IMR-90 (cell line): ENCODE data around the gene RANBP9. TPM values are rescaled to one million over a fixed set of nuclear protein-coding genes. Genes with fewer than 3 reads are reported as not detected.

ENCODE experiments used
- ATAC-seq: fragments of 200-7000 bp; cut with Tn5 transposase; 2 replicates; pipeline ENCODE4 v1.9.1; 2020; ENCODE audit warnings: low read depth, mild to moderate bottlenecking, moderate library complexity
- BruUV-seq: library from RNA; stranded (reverse); fragments of 400-500 nt; replicated peaks from 2 replicates; lab custom pipeline; 2021; lab: Mats Ljungman, UMichigan
- CTCF ChIA-PET: fragments of 300-600 bp; formaldehyde crosslinking; extraction: SDS; loops from one replicate; lab custom pipeline; 2021; ENCODE audit warnings: antibody characterized with exemption; lab: Yijun Ruan, JAX
- POLR2A ChIA-PET: fragments of 300-600 bp; sonication (Branson Sonifier 250); formaldehyde crosslinking; loops from one replicate; lab custom pipeline; 2022; ENCODE audit warnings: antibody characterized with exemption; ENCODE audit not compliant: unreplicated experiment; lab: Charles Lee
- DNase-seq: peaks from one replicate; pipeline ENCODE4 v3.0.0; 2013
- H2AFZ ChIP-seq: replicated peaks from 2 replicates; pipeline ENCODE3; 2013; ENCODE audit warnings: low read length, mild to moderate bottlenecking; ENCODE audit not compliant: poor library complexity
- H2AK5ac ChIP-seq: 2 replicates; pipeline ENCODE4 v1.6.1; 2013; ENCODE audit warnings: low read depth, low read length, inconsistent platforms
- H2AK9ac ChIP-seq: replicated peaks from 2 replicates; pipeline ENCODE3; 2013; ENCODE audit warnings: mild to moderate bottlenecking, low read depth, low read length, moderate library complexity; ENCODE audit not compliant: poor library complexity
- H2BK120ac ChIP-seq: 2 replicates; pipeline ENCODE4 v1.6.1; 2013; ENCODE audit warnings: low read depth, low read length, inconsistent platforms
- H2BK15ac ChIP-seq: 3 replicates; pipeline ENCODE4 v1.6.1; 2013; ENCODE audit warnings: low read depth, low read length, inconsistent platforms
- H2BK20ac ChIP-seq: 2 replicates; pipeline ENCODE4 v1.6.1; 2013; ENCODE audit warnings: low read depth, mild to moderate bottlenecking, inconsistent platforms, low read length, moderate library complexity
- H2BK5ac ChIP-seq: 2 replicates; pipeline ENCODE4 v1.6.1; 2013; ENCODE audit warnings: mild to moderate bottlenecking, low read depth, low read length, inconsistent platforms; ENCODE audit not compliant: poor library complexity, severe bottlenecking
- H3K14ac ChIP-seq: replicated peaks from 2 replicates; pipeline ENCODE4 v1.6.1; 2013; ENCODE audit warnings: low read depth, low read length, inconsistent platforms
- H3K18ac ChIP-seq: 2 replicates; pipeline ENCODE4 v1.6.1; 2013; ENCODE audit warnings: low read depth, low read length, control low read depth
- H3K23ac ChIP-seq: 2 replicates; pipeline ENCODE4 v1.6.1; 2013; ENCODE audit warnings: low read depth, low read length, inconsistent platforms
- H3K27ac ChIP-seq: 2 replicates; pipeline ENCODE4 v1.5.1; 2013; ENCODE audit warnings: mild to moderate bottlenecking, control low read depth, low read length; ENCODE audit not compliant: insufficient read depth
- H3K27me3 ChIP-seq: 2 replicates; pipeline ENCODE4 v1.6.1; 2013; ENCODE audit warnings: low read length; ENCODE audit not compliant: control insufficient read depth, insufficient read depth
- H3K36me3 ChIP-seq: 2 replicates; pipeline ENCODE4 v1.6.1; 2013; ENCODE audit warnings: low read length, mixed read lengths; ENCODE audit not compliant: control insufficient read depth, insufficient read depth
- H3K4ac ChIP-seq: 2 replicates; pipeline ENCODE4 v1.6.1; 2013; ENCODE audit warnings: low read depth, low read length, inconsistent platforms
- H3K4me1 ChIP-seq: 2 replicates; pipeline ENCODE4 v1.6.1; 2013; ENCODE audit warnings: low read length, mixed read lengths; ENCODE audit not compliant: control insufficient read depth, insufficient read depth
- H3K4me2 ChIP-seq: 2 replicates; pipeline ENCODE4 v1.6.1; 2013; ENCODE audit warnings: low read depth, mild to moderate bottlenecking, control low read depth, low read length, moderate library complexity
- H3K4me3 ChIP-seq: 2 replicates; pipeline ENCODE4 v1.5.1; 2013; ENCODE audit warnings: low read depth, mild to moderate bottlenecking, control low read depth, low read length, moderate library complexity; ENCODE audit not compliant: insufficient read depth
- H3K56ac ChIP-seq: 2 replicates; pipeline ENCODE4 v1.6.1; 2013; ENCODE audit warnings: low read length, inconsistent platforms; ENCODE audit not compliant: insufficient read depth; ENCODE audit errors: extremely low read depth
- H3K79me1 ChIP-seq, 2 experiments: 2 replicates each; pipeline ENCODE4 v1.6.1; 2013; ENCODE audit warnings: low read length in 2 of 2, inconsistent platforms in 1 of 2, low read depth in 1 of 2
- H3K9ac ChIP-seq: 2 replicates; pipeline ENCODE4 v1.6.1; 2013; ENCODE audit warnings: low read depth, low read length, control low read depth
- H3K9me1 ChIP-seq: 2 replicates; pipeline ENCODE4 v1.6.1; 2013; ENCODE audit warnings: low read length, inconsistent platforms; ENCODE audit not compliant: insufficient read depth
- H3K9me3 ChIP-seq: 2 replicates; pipeline ENCODE4 v1.6.1; 2013; ENCODE audit warnings: low read length; ENCODE audit not compliant: control insufficient read depth, insufficient read depth
- H4K20me1 ChIP-seq: 2 replicates; pipeline ENCODE4 v1.6.1; 2013; ENCODE audit warnings: low read length, inconsistent platforms; ENCODE audit not compliant: insufficient read depth
- H4K5ac ChIP-seq: 2 replicates; pipeline ENCODE4 v1.6.1; 2013; ENCODE audit warnings: mild to moderate bottlenecking, low read depth, low read length, control low read depth
- H4K8ac ChIP-seq, 2 experiments: 2 replicates each; pipeline ENCODE4 v1.6.1; 2013; ENCODE audit warnings: low read depth in 2 of 2, low read length in 2 of 2, control low read depth in 1 of 2, inconsistent platforms in 1 of 2
- H4K91ac ChIP-seq: 2 replicates; pipeline ENCODE4 v1.6.1; 2013; ENCODE audit warnings: low read depth, low read length, inconsistent platforms; ENCODE audit not compliant: insufficient read depth
- BHLHE40 ChIP-seq: fragments of 150-350 bp; IDR thresholded peaks from 2 replicates; pipeline ENCODE4 v1.6.1; 2016; ENCODE audit warnings: mild to moderate bottlenecking, low read depth, low read length
- CEBPB ChIP-seq: IDR thresholded peaks from 2 replicates; pipeline ENCODE4 v1.6.1; 2012; ENCODE audit warnings: low read depth, low read length, improper control_type of control experiment
- CHD1 ChIP-seq: IDR thresholded peaks from 2 replicates; pipeline ENCODE4 v1.6.1; 2012; ENCODE audit warnings: low read depth, low read length, improper control_type of control experiment
- CTCF ChIP-seq: conservative IDR thresholded peaks from 2 replicates; pipeline ENCODE4 v1.5.1; 2012; ENCODE audit warnings: mild to moderate bottlenecking, low read depth, low read length, improper control_type of control experiment
- ELK1 ChIP-seq: fragments of 150-350 bp; IDR thresholded peaks from 2 replicates; pipeline ENCODE4 v1.6.1; 2016; ENCODE audit warnings: low read depth, mild to moderate bottlenecking, low read length, moderate library complexity, borderline replicate concordance
- FOS ChIP-seq: fragments of 150-350 bp; IDR thresholded peaks from 2 replicates; pipeline ENCODE4 v1.6.1; 2016; ENCODE audit warnings: low read depth, low read length
- MAFK ChIP-seq: IDR thresholded peaks from 2 replicates; pipeline ENCODE4 v1.6.1; 2012; ENCODE audit warnings: low read depth, low read length, improper control_type of control experiment
- MAZ ChIP-seq: IDR thresholded peaks from 2 replicates; pipeline ENCODE4 v1.6.1; 2012; ENCODE audit warnings: low read depth, mild to moderate bottlenecking, low read length, improper control_type of control experiment, moderate library complexity, borderline replicate concordance
- MXI1 ChIP-seq: IDR thresholded peaks from 2 replicates; pipeline ENCODE4 v1.6.1; 2012; ENCODE audit warnings: low read depth, mild to moderate bottlenecking, low read length, moderate library complexity, borderline replicate concordance
- NFE2L2 ChIP-seq: fragments of 150-350 bp; IDR thresholded peaks from 2 replicates; pipeline ENCODE4 v1.6.1; 2016; ENCODE audit warnings: low read depth, mild to moderate bottlenecking, low read length
- POLR2A ChIP-seq: IDR thresholded peaks from 2 replicates; pipeline ENCODE4 v1.6.1; 2012; ENCODE audit warnings: mild to moderate bottlenecking, low read depth, low read length
- RAD21 ChIP-seq: IDR thresholded peaks from 2 replicates; pipeline ENCODE4 v1.6.1; 2012; ENCODE audit warnings: low read length, improper control_type of control experiment
- RCOR1 ChIP-seq: IDR thresholded peaks from 2 replicates; pipeline ENCODE4 v1.6.1; 2012; ENCODE audit warnings: mild to moderate bottlenecking, low read length, improper control_type of control experiment; ENCODE audit not compliant: insufficient replicate concordance
- RFX5 ChIP-seq: IDR thresholded peaks from 2 replicates; pipeline ENCODE4 v1.8.0; 2012; ENCODE audit warnings: low read depth, mild to moderate bottlenecking, low read length, moderate library complexity
- SMC3 ChIP-seq: fragments of 150-350 bp; IDR thresholded peaks from 2 replicates; pipeline ENCODE4 v1.6.1; 2016; ENCODE audit warnings: low read depth, mild to moderate bottlenecking, antibody characterized with exemption, low read length, moderate library complexity
- USF2 ChIP-seq: fragments of 150-350 bp; IDR thresholded peaks from 2 replicates; pipeline ENCODE4 v1.6.1; 2017; ENCODE audit warnings: mild to moderate bottlenecking, antibody characterized with exemption, low read length, low read depth
- WGBS, 2 experiments: methylation state at CpG; one replicate each; pipeline versions ENCODE4 v1.1.5 to v1.1.7; 2013; ENCODE audit warnings: missing lambda C conversion rate in 2 of 2; ENCODE audit not compliant: insufficient read length in 1 of 2; ENCODE audit errors: extremely low coverage in 2 of 2; 5-methylcytosine and 5-hydroxymethylcytosine counted together
- dilution Hi-C: fragments of 300-500 bp; cut with HindIII; formaldehyde crosslinking; loops from one replicate; pipeline ENCODE4 v1.14.3; 2018; ENCODE audit warnings: low sequenced_read_pairs; ENCODE audit not compliant: unreplicated experiment
- in situ Hi-C: fragments of 300-500 bp; cut with MboI; formaldehyde crosslinking; loops from 3 replicates; pipeline ENCODE4 v1.14.3; 2019; ENCODE audit warnings: low sequenced_read_pairs, inconsistent platforms, mixed read lengths
- intact Hi-C: fragments of 100-400 bp; cut with micrococcal nuclease; formaldehyde crosslinking; loops from 2 replicates; pipeline ENCODE4 v1.10.0; 2022
- polyA plus RNA-seq, 3 experiments: library from polyadenylated mRNA; depleted of rRNA; stranded (reverse); fragments of >200 nt; gene quantifications; 2 replicates each; pipeline ENCODE4 v1.2.3, GENCODE V29; 2012; ENCODE audit warnings: low replicate concordance in 1 of 3
- total RNA-seq: library from RNA; depleted of rRNA; stranded (reverse); fragments of >200 nt; gene quantifications from 2 replicates; pipeline ENCODE4 v1.2.3, GENCODE V29; 2012

Gene RANBP9
- total and polyA plus RNA-seq, 2 of the 4 experiments (the other 2 are of a cell fraction): 17.7 to 27.8 TPM

- no peak overlapping the region for H2AK9ac ChIP-seq
- H2AK5ac ChIP-seq: no peak overlapping the region
- peaks cover 22% of the 10 kb centered on the region for H3K36me3 ChIP-seq
- H3K9me3 ChIP-seq: no peaks in the 10 kb centered on the region
- no peak overlapping the region for H2BK5ac ChIP-seq
- H3K79me1 ChIP-seq: peaks cover 24 to 36% of the 10 kb centered on the region in 2 experiments
- DNase-seq (no peak), ATAC-seq (no peak)
- H4K20me1 ChIP-seq: peaks cover 9% of the 10 kb centered on the region; the same call in 1 of the 2 replicates
- no peak overlapping the region; the same call in 1 of the 2 replicates for H3K4me2 ChIP-seq
- CTCF ChIA-PET: interaction anchor here (2.0 kb wide), 1 partner anchor 92 kb away, joined by 8 read pairs; no protein-coding TSS in a partner anchor
- no peak overlapping the region for H4K91ac ChIP-seq
- no peak overlapping the region for H4K8ac ChIP-seq
- no peak overlapping the region for H3K9ac ChIP-seq
- in situ Hi-C loops: no loop called here
- intact Hi-C loops: no loop called here
- no peak overlapping the region for H2BK20ac ChIP-seq
- no peak overlapping the region for H3K4ac ChIP-seq
- no peak overlapping the region for H3K14ac ChIP-seq
- no peak overlapping the region for H3K56ac ChIP-seq
- H3K9me1 ChIP-seq: 0 out of 2 replicates have a peak, but pooled peaks cover 5% of the 10 kb centered on the region
- TF ChIP-seq BHLHE40 (no peak), CEBPB (no peak), MXI1 (no peak), RAD21 (no peak), RCOR1 (no peak), MAZ (no peak), ELK1 (no peak), MAFK (no peak), POLR2A (no peak), USF2 (no peak), CHD1 (no peak), SMC3 (no peak), NFE2L2 (no peak), CTCF (no peak), FOS (no peak), RFX5 (no peak)
- H2BK120ac ChIP-seq: no peak overlapping the region
- dilution Hi-C loops: no loop called here
- no peak overlapping the region for H2AFZ ChIP-seq
- POLR2A ChIA-PET: no interaction called here
- H4K5ac ChIP-seq: no peak overlapping the region
- H3K27ac ChIP-seq: no peak overlapping the region
- H3K4me3 ChIP-seq: no peak overlapping the region
- no peaks in the 10 kb centered on the region for H3K27me3 ChIP-seq
- H3K18ac ChIP-seq: no peak overlapping the region
- H3K4me1 ChIP-seq: peaks cover 5% of the 10 kb centered on the region; the same call in 1 of the 2 replicates
- 86% methylated on average over 1 of the region's 2 CpGs; no CpG with 5 or more reads in 1 of the 2 experiments for WGBS, 2 experiments
- BruUV-seq: no TSS peak
- H3K23ac ChIP-seq: no peak overlapping the region
- H2BK15ac ChIP-seq: no peak overlapping the region
These were observed 94.6 kb downstream of the RANBP9 start for GRCh38 chr6:13617066-13617465.
